Effector memory CD4-positive, alpha-beta T cell (primary cell): Measurements from ENCODE around the gene SLC6A12.

ENCODE experiments used
- DNase-seq, 3 donors: peaks; one replicate each; pipeline ENCODE4 v3.0.0-alpha.2; 2020
- H3K27ac ChIP-seq: 2 replicates; pipeline ENCODE4 v1.7.0; 2013; ENCODE audit warnings: mild to moderate bottlenecking, low read length, moderate library complexity; ENCODE audit not compliant: insufficient read depth, poor library complexity, severe bottlenecking
- H3K27me3 ChIP-seq: replicated peaks from 2 replicates; pipeline ENCODE4 v1.7.0; 2013; ENCODE audit warnings: mild to moderate bottlenecking, low read length; ENCODE audit not compliant: insufficient read depth, control insufficient read depth, poor library complexity, severe bottlenecking
- H3K36me3 ChIP-seq: 2 replicates; pipeline ENCODE4 v1.7.0; 2013; ENCODE audit warnings: mild to moderate bottlenecking, low read length, moderate library complexity; ENCODE audit not compliant: control insufficient read depth, insufficient read depth
- H3K4me1 ChIP-seq: 2 replicates; pipeline ENCODE4 v1.7.0; 2013; ENCODE audit warnings: low read length, mild to moderate bottlenecking; ENCODE audit not compliant: control insufficient read depth, insufficient read depth, poor library complexity, severe bottlenecking
- H3K4me3 ChIP-seq: 2 replicates; pipeline ENCODE4 v1.7.0; 2013; ENCODE audit warnings: low read length, low read depth, mild to moderate bottlenecking; ENCODE audit not compliant: insufficient read depth, poor library complexity, severe bottlenecking
- H3K9me3 ChIP-seq: 2 replicates; pipeline ENCODE4 v1.7.0; 2013; ENCODE audit warnings: mild to moderate bottlenecking, low read length, moderate library complexity; ENCODE audit not compliant: control insufficient read depth

SLC6A12 gene

DNA sequence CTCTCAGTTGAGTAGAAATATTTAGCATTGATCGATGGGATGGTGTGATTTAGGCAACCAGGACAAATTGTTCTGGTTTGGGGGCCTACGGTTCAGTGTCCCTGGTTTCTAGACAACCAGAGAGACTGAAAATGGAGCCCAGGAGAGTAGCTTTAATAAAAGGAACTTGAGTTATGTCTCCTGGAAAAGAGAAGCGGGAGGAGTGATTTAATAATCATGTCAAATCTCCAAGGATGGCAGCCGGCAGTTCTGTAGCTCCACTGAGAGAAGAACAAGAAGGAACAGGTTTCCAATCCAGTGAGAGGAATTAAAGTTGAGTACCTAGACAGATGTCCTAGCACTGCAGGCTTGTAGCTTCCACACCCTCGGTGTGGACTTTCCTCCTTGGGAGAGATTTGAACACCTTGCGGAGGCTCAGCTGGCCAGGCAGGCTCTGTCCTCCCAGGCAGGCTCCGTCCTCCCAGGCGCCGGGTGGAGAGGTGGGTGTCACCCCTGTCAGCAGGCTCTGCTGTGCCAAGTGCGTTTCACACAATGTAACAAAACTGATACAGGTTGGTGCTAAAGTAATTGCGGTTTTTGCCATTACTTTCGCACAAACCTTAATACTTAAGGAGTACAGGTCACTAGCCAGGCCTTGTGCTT, 45.9 kb downstream of the SLC6A12 start:
- DNase-seq = no peak
- no peaks in the 10 kb centered on the region for H3K9me3 ChIP-seq
- no peak overlapping the region for H3K4me3 ChIP-seq
- H3K4me1 ChIP-seq = no peaks in the 10 kb centered on the region
- no peak overlapping the region for H3K27ac ChIP-seq
- H3K27me3 ChIP-seq = no peaks in the 10 kb centered on the region
- no peaks in the 10 kb centered on the region for H3K36me3 ChIP-seq

DNA sequence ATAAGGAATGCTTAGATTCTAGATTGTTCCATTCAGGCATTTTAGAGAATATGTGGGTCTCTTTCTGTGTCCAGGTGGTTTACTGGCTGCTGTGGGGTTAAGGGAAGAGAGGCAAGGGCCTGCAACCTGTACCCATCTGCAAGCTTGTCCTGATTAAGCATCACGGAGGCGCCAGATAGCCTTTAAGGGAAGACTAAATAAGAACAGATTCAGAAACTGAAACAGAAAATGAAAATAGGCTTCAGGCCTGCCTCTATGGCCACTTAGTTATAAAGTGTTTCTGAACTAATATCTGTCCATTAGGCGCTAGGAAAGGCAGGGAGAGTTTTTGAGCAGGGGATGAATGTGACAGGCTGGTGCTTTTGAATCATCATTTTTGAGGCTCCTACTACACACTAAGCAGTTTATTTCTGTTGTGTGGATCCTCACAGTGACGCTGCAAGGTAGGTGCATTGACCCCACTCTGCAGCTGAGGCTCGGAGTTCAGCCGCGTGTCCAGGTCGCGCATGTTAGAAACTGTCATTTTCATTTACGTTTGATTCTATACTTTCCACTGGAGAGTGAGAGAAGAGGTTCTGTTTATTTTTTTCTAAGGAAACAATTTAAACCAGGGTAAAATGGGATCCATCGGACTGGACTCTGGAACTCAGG, 47.4 kb downstream of the SLC6A12 start:
- H3K4me1 ChIP-seq = no peaks in the 10 kb centered on the region
- no peak overlapping the region for H3K4me3 ChIP-seq
- H3K9me3 ChIP-seq = no peaks in the 10 kb centered on the region
- DNase-seq = no peak
- no peaks in the 10 kb centered on the region for H3K27me3 ChIP-seq
- H3K36me3 ChIP-seq = no peaks in the 10 kb centered on the region
- no peak overlapping the region for H3K27ac ChIP-seq

DNA sequence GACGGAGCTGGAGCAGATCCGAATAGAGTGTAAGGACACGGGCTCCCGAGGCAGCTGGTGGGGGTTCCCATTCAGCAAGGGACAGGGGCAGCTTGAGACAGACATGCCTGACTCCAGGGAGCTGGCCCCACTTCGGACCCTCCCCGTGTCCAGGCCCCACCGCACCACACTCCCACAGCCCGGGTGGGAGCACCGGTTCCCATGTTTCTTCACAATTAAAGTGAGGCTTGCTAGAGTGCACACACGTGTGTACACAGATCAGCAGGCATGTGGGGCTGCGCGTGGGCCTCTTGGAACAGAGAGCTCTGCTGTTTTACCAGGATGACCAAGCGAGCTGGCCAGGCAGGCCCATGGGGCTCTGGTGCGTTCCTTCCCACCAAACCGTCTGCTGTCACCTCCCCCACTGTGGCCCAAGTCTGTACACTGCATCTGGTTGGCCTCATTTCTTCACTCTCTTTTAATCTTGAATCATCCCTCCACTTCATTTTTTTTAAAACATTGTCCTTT, 48.0 kb downstream of the SLC6A12 start:
- Histone ChIP-seq H3K4me3 (no peak overlapping the region), H3K9me3 (no peaks in the 10 kb centered on the region), H3K27me3 (no peaks in the 10 kb centered on the region), H3K27ac (no peak overlapping the region), H3K36me3 (no peaks in the 10 kb centered on the region), H3K4me1 (no peaks in the 10 kb centered on the region)
- DNase-seq = no peak

DNA sequence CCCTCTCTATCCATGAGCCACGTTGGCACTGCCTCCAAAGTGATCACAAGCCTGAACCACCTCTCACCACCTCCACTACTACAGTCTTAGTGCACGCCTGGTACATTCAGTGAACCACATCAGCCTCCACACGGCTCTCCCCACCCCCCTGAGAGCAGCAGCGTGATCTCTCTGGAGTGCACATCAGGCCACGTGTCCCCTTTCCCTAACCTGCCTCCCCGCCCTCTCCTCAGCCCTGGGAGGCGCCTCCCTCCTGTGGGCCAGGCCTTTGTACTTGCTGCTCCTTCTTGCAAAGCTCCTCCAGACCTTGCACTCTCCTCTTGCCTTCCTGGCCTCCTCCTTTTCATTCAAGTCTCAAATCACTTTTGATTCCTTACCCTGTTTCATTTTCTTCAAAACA, 49.8 kb downstream of the SLC6A12 start:
- no peaks in the 10 kb centered on the region for H3K9me3 ChIP-seq
- no peak overlapping the region for H3K27ac ChIP-seq
- H3K27me3 ChIP-seq = no peaks in the 10 kb centered on the region

DNA sequence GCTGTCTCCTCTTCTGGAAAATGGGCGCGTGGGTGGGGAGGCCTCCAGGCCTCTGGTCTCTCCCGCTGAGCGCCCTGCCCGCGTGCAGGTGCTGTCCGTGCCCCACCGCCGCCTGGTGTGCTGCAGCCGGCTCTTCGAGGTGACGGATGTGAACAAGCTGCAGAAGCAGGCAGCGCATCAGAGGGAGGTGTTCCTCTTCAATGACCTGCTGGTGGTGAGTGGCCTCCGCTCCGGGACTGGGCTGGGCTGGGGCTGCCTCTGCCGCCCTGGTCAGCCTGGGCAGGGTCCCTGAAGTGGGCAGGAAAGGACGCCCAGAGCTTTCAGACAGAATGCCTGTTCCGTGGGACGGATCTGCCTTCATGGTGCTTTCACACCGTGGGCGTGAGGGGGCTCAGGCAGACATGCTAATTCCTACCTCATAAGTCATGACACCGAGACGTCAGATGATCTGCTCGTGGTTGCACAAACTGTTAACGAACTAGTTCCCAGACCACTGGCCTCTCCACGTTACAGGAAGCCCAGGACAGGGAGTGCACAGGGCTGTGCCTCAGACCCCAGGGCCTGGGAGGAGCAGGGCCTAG, 50.5 kb downstream of the SLC6A12 start:
- Histone ChIP-seq H3K27me3 (no peaks in the 10 kb centered on the region), H3K4me3 (no peak overlapping the region), H3K27ac (no peak overlapping the region), H3K4me1 (no peaks in the 10 kb centered on the region), H3K9me3 (no peaks in the 10 kb centered on the region), H3K36me3 (no peaks in the 10 kb centered on the region)
- no peak for DNase-seq

More for the DNA sequence above, 49.8 kb downstream of the SLC6A12 start:
- no peak overlapping the region for H3K4me3 ChIP-seq
- H3K36me3 ChIP-seq = no peaks in the 10 kb centered on the region
- no peaks in the 10 kb centered on the region for H3K4me1 ChIP-seq
- DNase-seq = no peak

DNA sequence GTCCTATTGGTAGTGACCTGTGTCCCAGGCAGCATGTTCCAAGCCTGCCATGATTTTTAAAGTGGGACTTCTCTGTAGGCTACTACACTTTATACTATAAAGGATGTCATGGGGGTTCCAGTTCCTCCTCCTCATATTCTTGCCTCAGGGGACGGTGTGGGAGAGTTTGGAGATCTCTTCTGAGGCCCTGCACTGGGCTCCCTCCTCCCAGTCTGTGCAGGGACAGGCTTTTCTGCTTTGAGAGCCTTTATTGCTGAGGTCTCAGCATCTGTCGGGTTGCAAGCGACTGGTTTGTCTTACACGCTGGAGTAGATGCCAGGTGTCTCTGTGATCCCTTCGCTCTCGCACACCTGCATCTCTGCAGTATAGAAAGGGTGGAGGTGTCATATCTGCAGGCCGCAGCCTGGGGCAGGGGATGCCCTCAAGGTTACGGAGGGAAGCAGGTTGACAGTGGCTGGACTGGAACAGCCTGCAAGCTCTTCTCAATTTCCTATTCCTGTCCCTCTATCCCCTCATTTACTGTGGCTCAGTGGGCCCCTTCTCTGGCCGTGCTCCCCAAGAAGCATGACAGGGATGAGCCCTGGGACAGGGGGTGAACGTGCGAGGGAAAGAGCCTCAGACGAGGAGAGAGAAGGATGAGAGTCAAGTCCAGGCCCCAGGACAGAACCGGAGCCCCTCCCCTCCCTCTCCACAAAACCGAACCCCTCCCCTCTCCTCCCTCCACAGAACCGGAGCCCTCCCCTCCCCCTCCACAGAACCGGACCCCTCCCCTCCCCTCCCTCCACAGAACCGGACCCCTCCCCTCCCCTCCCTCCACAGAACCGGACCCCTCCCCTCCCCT, 51.3 kb downstream of the SLC6A12 start:
- Histone ChIP-seq H3K27me3 (no peaks in the 10 kb centered on the region), H3K4me1 (no peaks in the 10 kb centered on the region), H3K9me3 (no peaks in the 10 kb centered on the region), H3K36me3 (no peaks in the 10 kb centered on the region), H3K4me3 (no peak overlapping the region), H3K27ac (no peak overlapping the region)
- no peak for DNase-seq

DNA sequence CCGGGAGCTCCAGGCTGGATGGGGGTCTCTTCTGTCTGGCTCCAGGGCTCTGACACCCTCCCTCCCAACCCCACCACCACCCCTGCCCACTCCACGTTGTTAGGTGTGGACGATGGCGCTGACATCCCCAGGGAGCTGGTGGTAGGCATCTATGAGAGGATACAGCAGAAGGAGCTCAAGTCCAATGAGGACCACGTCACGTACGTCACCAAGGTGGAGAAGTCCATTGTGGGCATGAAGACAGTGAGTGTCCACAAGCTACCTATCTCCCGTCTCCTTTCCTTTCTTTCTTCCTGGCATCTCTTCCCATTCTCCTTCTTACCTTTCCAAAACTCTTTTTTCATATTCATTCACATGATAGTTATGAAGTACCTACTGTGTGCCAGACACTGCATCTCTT, 52.1 kb downstream of the SLC6A12 start:
- Histone ChIP-seq H3K4me3 (no peak overlapping the region), H3K9me3 (no peaks in the 10 kb centered on the region), H3K4me1 (no peaks in the 10 kb centered on the region), H3K27ac (no peak overlapping the region), H3K27me3 (no peaks in the 10 kb centered on the region), H3K36me3 (no peaks in the 10 kb centered on the region)
- no peak for DNase-seq

DNA sequence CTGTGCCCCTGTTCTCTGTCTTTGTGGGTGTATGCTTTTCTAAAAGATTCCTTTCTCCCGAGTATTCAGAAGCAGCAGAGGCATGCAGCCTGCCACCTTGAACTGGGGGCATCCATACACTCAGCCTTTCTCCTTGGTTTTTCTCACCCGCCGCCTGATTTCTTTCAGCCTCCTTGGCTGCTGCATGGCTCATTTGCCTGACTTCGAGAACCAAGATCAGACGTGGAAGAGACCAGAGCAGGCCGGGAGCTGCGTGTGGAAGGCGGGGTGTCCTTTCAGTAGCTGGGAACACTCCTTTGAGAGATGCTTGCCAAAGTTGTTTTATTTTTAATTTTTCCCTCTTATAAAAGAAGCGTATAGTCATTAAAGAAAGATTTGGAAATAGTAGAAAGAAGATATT, 53.1 kb downstream of the SLC6A12 start:
- no peaks in the 10 kb centered on the region for H3K27me3 ChIP-seq
- no peak for DNase-seq
- H3K27ac ChIP-seq = no peak overlapping the region
- H3K4me3 ChIP-seq = no peak overlapping the region
- H3K4me1 ChIP-seq = no peaks in the 10 kb centered on the region
- H3K9me3 ChIP-seq = no peaks in the 10 kb centered on the region
- H3K36me3 ChIP-seq = no peaks in the 10 kb centered on the region

DNA sequence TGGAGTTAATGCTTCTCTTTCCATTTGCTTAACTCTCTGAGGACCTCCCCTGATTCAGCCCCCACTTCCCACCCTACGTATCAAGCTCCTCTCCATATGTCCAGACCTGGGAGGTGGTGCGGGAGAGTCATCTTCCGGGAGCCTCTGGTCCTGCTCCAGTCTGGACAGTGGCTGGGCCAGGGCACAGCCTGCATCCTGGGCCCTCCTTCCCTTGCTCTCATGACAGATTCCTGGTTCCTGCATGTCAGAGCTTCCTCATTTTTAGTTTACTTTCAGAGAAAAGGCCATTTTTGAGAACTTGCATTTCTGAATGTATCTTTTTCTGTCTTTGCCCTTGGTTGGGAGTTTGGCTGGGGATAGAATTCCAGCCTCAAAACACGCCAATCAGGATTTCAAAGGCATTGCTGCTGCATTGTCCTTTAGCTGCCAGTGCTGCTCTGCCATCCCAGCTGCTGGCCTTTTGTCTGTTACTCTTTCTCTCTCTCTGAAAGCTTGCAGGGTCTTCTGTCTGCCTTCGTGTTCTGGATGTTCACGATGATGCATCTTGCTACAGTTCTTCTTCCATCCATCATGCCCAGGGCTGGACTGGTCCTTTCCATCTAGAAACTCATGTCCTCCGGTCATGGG, 54.7 kb downstream of the SLC6A12 start:
- H3K4me3 ChIP-seq = no peak overlapping the region
- H3K4me1 ChIP-seq = no peaks in the 10 kb centered on the region
- no peak overlapping the region for H3K27ac ChIP-seq
- no peaks in the 10 kb centered on the region for H3K9me3 ChIP-seq
- no peak for DNase-seq
- H3K36me3 ChIP-seq = no peaks in the 10 kb centered on the region
- H3K27me3 ChIP-seq = no peaks in the 10 kb centered on the region
